ENCODE measurements around the gene TTC9B. TPM values are rescaled to one million over a fixed set of nuclear protein-coding genes. Genes with fewer than 3 reads are reported as not detected.

Gene TTC9B
- total RNA-seq, 1 donor from 2014 or later, result not detected

- DNase-seq (no peak), ATAC-seq (ENCODE audit: low read depth) (no peak)
- Mint-ChIP-seq H3K27me3 (peaks cover 37% of the 10 kb centered on the region), H3K36me3 (ENCODE audit: low read depth) (peaks cover 10% of the 10 kb centered on the region), H3K9me3 (peaks cover 3% of the 10 kb centered on the region), H3K4me1 (peaks cover 13% of the 10 kb centered on the region), H3K4me3 (no peak overlapping the region), H3K27ac (no peak overlapping the region)
- ChIA-PET POLR2A (no interaction called here), CTCF (interaction anchor here (4.6 kb wide), 1 partner anchor 76 kb away, joined by 29 read pairs; no protein-coding TSS in a partner anchor)
- intact Hi-C loops (cut with micrococcal nuclease), result no loop called here
- TF ChIP-seq, protein P1, sequence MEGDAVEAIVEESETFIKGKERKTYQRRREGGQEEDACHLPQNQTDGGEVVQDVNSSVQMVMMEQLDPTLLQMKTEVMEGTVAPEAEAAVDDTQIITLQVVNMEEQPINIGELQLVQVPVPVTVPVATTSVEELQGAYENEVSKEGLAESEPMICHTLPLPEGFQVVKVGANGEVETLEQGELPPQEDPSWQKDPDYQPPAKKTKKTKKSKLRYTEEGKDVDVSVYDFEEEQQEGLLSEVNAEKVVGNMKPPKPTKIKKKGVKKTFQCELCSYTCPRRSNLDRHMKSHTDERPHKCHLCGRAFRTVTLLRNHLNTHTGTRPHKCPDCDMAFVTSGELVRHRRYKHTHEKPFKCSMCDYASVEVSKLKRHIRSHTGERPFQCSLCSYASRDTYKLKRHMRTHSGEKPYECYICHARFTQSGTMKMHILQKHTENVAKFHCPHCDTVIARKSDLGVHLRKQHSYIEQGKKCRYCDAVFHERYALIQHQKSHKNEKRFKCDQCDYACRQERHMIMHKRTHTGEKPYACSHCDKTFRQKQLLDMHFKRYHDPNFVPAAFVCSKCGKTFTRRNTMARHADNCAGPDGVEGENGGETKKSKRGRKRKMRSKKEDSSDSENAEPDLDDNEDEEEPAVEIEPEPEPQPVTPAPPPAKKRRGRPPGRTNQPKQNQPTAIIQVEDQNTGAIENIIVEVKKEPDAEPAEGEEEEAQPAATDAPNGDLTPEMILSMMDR (IDR thresholded peaks at IDR 0.05), result no peak
These were observed 965 bp downstream of the TTC9B start for GRCh38 chr19:40217027-40217810.

- DNase-seq, result no peak
- H3K27ac Mint-ChIP-seq, result no peak overlapping the region
- H3K4me1 Mint-ChIP-seq, result peaks cover 8% of the 10 kb centered on the region
- peaks cover 33% of the 10 kb centered on the region for H3K27me3 Mint-ChIP-seq
- TF ChIP-seq, protein P1 (IDR thresholded peaks at IDR 0.05), result no peak
- intact Hi-C loops (cut with micrococcal nuclease), result no loop called here
- no peaks in the 10 kb centered on the region for H3K9me3 Mint-ChIP-seq
- no peak overlapping the region for H3K4me3 Mint-ChIP-seq
- POLR2A ChIA-PET, result no interaction called here
- no peak for ATAC-seq (ENCODE audit: low read depth)
- CTCF ChIA-PET, result no interaction called here
- peaks cover 13% of the 10 kb centered on the region for H3K36me3 Mint-ChIP-seq (ENCODE audit: low read depth)
These were observed 1.5 kb downstream of the TTC9B start for GRCh38 chr19:40216777-40217026.

- ATAC-seq (ENCODE audit: low read depth), result no peak
- no peak for DNase-seq
- CTCF ChIA-PET, result no interaction called here
These were observed 2.0 kb downstream of the TTC9B start for GRCh38 chr19:40216013-40216776.

GRCh38 chr19:40214936-40215335 lies 3.2 kb downstream of the TTC9B start:
- DNase-seq, result no peak
- H3K27ac Mint-ChIP-seq, result no peak overlapping the region
- intact Hi-C loops (cut with micrococcal nuclease), result no loop called here
- no peak overlapping the region for H3K4me3 Mint-ChIP-seq
- CTCF ChIA-PET, result no interaction called here
- no peaks in the 10 kb centered on the region for H3K9me3 Mint-ChIP-seq
- H3K36me3 Mint-ChIP-seq (ENCODE audit: low read depth), result peaks cover 23% of the 10 kb centered on the region
- TF ChIP-seq, protein P1 (IDR thresholded peaks at IDR 0.05), result no peak
- ATAC-seq (ENCODE audit: low read depth), result no peak
- H3K4me1 Mint-ChIP-seq, result peaks cover 8% of the 10 kb centered on the region
- H3K27me3 Mint-ChIP-seq, result peaks cover 29% of the 10 kb centered on the region
- POLR2A ChIA-PET, result no interaction called here

More at GRCh38 chr19:40216013-40216776, 2.0 kb downstream of the TTC9B start:
- Mint-ChIP-seq H3K36me3 (ENCODE audit: low read depth) (peaks cover 15% of the 10 kb centered on the region), H3K27ac (no peak overlapping the region), H3K9me3 (no peaks in the 10 kb centered on the region), H3K4me3 (no peak overlapping the region), H3K27me3 (peaks cover 32% of the 10 kb centered on the region), H3K4me1 (peaks cover 8% of the 10 kb centered on the region)
- POLR2A ChIA-PET, result interaction anchor here (0.6 kb wide), 2 partner anchors 73 to 1417 kb away, joined by 3 to 6 read pairs; no protein-coding TSS in a partner anchor
- TF ChIP-seq, protein P1 (IDR thresholded peaks at IDR 0.05), result no peak
- intact Hi-C loops (cut with micrococcal nuclease), result no loop called here

- ATAC-seq (ENCODE audit: low read depth) (no peak), DNase-seq (no peak)
- Mint-ChIP-seq H3K9me3 (no peaks in the 10 kb centered on the region), H3K4me1 (peaks cover 6% of the 10 kb centered on the region), H3K27me3 (peaks cover 21% of the 10 kb centered on the region), H3K4me3 (no peak overlapping the region), H3K36me3 (ENCODE audit: low read depth) (peaks cover 30% of the 10 kb centered on the region), H3K27ac (no peak overlapping the region)
- ChIA-PET POLR2A (no interaction called here), CTCF (no interaction called here)
- TF ChIP-seq, protein P1 (IDR thresholded peaks at IDR 0.05), result no peak
- intact Hi-C loops (cut with micrococcal nuclease), result no loop called here
These were observed 4.2 kb downstream of the TTC9B start for GRCh38 chr19:40213882-40214570.

Data from activated B cell treated with CpG ODN at 0.5 μM for 24 hours (primary cell).